Ectodermal cell (in vitro differentiated cells): ENCODE results near the gene KARS1.
"Not testable (repeated sequence)": the region's sequence is repeated elsewhere in the genome, so short reads cannot be mapped to it uniquely, and the experiment has no call there.

ENCODE experiments used
- H3K27ac ChIP-seq: 2 replicates; pipeline ENCODE4 v1.7.0; 2013; ENCODE audit warnings: mild to moderate bottlenecking, low read depth, low read length; ENCODE audit not compliant: insufficient read depth, poor library complexity, severe bottlenecking
- H3K27me3 ChIP-seq: 2 replicates; pipeline ENCODE4 v1.7.0; 2013; ENCODE audit warnings: mild to moderate bottlenecking, low read length; ENCODE audit not compliant: insufficient read depth, control insufficient read depth, poor library complexity, severe bottlenecking
- H3K36me3 ChIP-seq: one replicate; pipeline ENCODE4 v1.7.0; 2013; ENCODE audit warnings: low read length; ENCODE audit not compliant: control insufficient read depth, insufficient read depth
- H3K4me1 ChIP-seq: one replicate; pipeline ENCODE4 v1.7.0; 2013; ENCODE audit warnings: low read length; ENCODE audit not compliant: control insufficient read depth, insufficient read depth
- H3K4me3 ChIP-seq: 2 replicates; pipeline ENCODE4 v1.7.0; 2013; ENCODE audit warnings: low read depth, low read length, control low read depth; ENCODE audit not compliant: insufficient read depth
- H3K9me3 ChIP-seq: 2 replicates; pipeline ENCODE4 v1.7.0; 2013; ENCODE audit warnings: mild to moderate bottlenecking, low read length, moderate library complexity; ENCODE audit not compliant: control insufficient read depth
- WGBS, 2 experiments: methylation state at CpG; one replicate each; pipeline ENCODE4 v1.1.7; 2013; ENCODE audit warnings: missing lambda C conversion rate in 2 of 2; 5-methylcytosine and 5-hydroxymethylcytosine counted together

The KARS1 gene

DNA sequence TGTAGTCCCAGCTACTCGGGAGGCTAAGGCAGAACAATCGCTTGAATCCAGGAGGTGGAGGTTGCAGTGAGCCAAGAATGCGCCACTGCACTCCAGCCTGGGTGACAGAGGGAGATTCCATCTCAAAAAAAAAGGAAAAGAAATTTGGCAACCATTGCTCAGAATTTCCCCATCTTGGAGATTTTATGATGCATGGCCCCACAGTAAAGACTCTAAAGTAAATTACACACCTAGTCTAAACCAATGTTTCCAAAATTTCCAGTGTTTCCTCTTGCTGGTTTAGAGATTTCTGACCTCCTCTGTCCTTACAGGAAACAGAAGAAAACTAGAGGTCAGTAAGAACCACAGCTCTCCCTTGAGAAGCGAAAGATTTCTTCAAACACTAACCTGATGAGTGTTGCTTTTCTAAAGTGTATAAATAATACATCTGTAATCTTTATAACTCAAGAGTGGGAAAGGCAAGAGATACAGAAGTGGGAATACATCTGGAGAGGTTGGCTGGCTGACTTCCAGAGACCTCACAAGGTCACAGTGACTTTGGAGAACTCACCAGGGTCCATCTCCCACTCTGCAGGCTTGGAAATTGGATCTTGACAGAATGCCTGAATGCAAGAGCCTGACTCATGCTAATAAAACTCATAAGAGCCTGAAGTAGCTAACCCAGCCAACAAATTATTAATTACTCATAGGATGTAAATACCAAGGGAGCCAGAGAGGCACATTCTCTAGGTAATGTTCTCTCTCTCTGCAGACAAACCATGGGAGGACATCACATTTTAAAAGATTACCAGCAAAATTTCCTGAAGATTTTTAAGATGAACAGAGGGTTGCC, 33.2 kb downstream of the KARS1 start:
- Histone ChIP-seq H3K27me3 (no peaks in the 10 kb centered on the region), H3K4me1 (no peaks in the 10 kb centered on the region), H3K36me3 (peaks cover 52% of the 10 kb centered on the region), H3K27ac (no peak overlapping the region), H3K4me3 (no peak overlapping the region), H3K9me3 (no peaks in the 10 kb centered on the region)
- WGBS, 2 experiments, result 90 to 91% methylated on average over 3 of the region's 4 CpGs

DNA sequence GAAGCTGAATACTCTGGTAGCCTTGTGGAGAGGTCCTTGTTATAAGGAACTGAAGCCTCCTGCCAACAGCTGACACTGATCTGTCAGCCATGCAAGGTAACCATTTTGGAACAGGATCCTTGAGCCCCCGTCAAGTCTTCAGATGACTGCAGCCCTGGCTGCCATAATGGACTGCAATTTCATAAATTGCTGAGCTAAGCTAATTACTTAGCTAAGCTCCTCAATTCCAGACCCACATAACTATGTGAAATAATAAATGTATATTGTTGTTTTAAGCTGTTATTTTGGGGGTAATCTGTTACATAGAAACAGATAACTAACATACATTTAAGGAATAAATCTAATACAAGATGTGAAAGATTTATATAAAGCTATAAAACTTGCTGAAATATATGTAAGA, 41.0 kb downstream of the KARS1 start:
- no peaks in the 10 kb centered on the region for H3K9me3 ChIP-seq
- no peak overlapping the region for H3K27ac ChIP-seq
- H3K4me3 ChIP-seq, result no peak overlapping the region
- no peaks in the 10 kb centered on the region for H3K4me1 ChIP-seq
- H3K27me3 ChIP-seq, result no peaks in the 10 kb centered on the region
- H3K36me3 ChIP-seq, result peaks cover 49% of the 10 kb centered on the region
- 91 to 100% methylated on average over 1 of the region's 1 CpG for WGBS, 2 experiments

DNA sequence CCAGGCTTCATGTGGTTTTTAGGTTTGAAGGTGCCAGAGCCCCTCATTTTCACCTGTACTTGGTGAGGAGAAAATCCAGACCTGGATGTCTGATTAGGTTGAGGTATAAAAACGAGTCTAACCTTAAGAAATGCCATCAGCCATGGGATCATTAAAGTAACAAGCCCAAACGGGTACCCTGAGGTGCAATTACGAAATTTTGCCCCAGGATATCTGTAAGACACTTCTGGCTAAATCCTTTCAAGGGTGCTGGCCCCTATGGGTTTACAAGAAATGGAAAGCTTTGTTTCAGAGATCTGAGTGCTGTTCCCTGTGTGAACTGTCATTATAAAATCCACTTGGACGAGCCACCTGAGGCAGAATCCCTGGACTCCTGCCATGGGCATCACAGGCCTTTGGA, 44.2 kb downstream of the KARS1 start:
- WGBS, 2 experiments, result 93 to 97% methylated on average over 4 of the region's 4 CpGs
- peaks cover 42% of the 10 kb centered on the region for H3K36me3 ChIP-seq
- H3K27me3 ChIP-seq, result no peaks in the 10 kb centered on the region
- H3K4me3 ChIP-seq, result no peak overlapping the region
- H3K9me3 ChIP-seq, result no peaks in the 10 kb centered on the region
- H3K4me1 ChIP-seq, result no peaks in the 10 kb centered on the region
- H3K27ac ChIP-seq, result no peak overlapping the region

DNA sequence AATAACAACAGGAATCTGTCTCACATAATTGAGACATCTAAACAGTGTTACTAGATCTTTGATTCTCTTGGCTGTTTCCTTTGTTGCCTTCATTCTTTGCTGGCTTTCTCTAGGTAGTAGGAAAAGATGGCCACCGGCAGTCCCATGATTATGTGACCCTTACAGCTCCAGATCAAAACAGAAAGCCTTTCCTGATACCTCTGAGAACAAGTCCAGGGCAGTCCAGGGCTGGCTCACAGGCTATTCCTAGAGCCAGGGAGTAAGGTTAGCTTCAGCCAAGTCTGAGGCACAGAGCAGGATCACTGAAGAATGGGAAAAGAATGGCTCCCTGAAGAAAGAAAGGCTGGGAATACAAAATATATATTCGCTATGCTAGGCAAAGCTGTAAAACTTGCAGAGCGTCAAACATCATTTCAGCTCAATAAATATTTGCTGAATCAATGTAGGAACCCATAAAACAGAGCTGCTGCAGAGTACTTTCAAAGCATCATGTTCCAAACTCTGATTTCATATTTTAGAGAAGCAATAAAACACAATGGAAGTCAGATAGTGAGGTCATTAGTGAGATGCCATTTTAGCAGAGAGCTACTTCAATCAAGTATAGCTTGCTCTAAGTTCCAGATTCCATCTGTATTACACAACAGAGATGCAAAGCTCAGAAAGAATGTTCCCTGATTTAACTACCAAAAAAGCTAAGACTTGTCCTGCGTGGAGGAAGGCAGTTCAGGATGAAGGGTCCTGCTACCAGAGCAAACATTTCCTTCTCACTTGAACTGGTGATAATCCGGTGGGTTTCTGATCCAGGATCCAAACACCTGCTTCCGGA, 47.8 kb downstream of the KARS1 start:
- 91 to 96% methylated on average over 6 of the region's 6 CpGs for WGBS, 2 experiments
- no peak overlapping the region for H3K27ac ChIP-seq
- peaks cover 31% of the 10 kb centered on the region for H3K36me3 ChIP-seq

DNA sequence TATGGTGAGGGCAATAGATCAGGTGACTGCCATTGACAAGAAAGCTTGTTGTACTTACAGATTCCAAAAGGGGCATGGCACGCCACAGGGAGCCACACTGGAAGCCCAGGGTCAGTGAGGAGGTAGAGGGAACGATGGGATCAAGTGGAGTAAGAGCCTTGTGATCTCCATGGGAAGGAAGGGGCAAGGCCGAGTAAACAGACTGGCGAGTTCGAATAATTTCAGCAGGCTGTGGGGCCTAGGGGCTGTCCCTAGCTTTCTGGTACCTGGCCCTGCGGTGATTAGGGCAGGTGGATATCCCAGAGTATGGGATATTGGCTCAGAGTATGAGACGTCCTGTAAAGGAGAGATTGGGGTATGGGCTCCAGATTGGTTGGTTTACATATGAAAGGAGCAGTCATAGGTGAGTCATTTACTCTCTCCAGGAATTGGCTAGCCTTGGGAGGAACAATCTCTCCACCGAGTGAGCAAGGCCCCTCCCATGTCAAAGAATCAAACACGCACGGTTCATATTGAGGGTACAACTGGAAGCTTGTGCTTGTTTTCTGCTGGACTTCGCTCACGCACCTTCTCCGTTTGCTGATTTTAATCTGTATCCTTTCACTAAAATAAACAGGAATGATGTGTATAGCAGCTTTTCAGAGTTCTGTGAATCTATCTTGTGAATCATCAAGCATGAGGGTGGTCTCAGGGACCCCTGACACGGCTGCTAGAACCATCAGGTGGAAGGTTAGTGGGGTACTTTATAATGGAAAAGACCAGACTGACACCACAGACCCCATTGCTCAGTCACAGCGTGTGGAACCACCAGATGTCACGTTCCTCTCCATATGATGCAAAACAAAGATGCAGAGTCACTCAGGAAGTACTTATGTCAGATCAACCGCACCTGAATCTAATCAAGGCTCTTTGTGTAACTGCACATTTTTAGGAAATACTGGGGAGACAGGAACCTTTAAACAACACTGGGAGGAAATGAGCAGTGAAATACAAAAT, 53.3 kb downstream of the KARS1 start:
- peaks cover 6% of the 10 kb centered on the region for H3K36me3 ChIP-seq
- no peak overlapping the region for H3K4me3 ChIP-seq
- H3K9me3 ChIP-seq, result no peaks in the 10 kb centered on the region
- 64 to 66% methylated on average over 16 to 17 of the region's 17 CpGs for WGBS, 2 experiments
- H3K27ac ChIP-seq, result no peak overlapping the region
- H3K4me1 ChIP-seq, result no peaks in the 10 kb centered on the region
- no peaks in the 10 kb centered on the region for H3K27me3 ChIP-seq

More for the DNA sequence above, 47.8 kb downstream of the KARS1 start:
- Histone ChIP-seq H3K4me3 (no peak overlapping the region), H3K4me1 (no peaks in the 10 kb centered on the region), H3K27me3 (no peaks in the 10 kb centered on the region), H3K9me3 (no peaks in the 10 kb centered on the region)

DNA sequence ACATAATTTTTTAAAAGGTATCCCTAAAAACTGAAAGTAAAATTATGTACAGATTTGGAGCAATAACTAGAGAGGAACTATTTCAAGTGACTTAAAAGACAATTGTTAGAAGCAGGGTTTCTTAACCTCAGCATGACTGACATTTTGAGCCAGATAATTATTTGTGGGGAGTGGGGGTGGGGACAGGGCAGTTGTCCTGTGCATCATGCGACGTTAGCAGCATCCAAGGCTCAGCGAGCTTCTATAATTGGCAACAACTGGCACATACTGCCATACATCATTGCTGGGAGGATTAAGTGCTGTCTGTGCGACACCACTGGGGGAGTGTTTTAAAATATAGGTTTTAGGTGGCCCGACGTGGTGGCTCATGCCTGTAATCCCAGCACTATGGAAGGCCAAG, 54.2 kb downstream of the KARS1 start:
- no peaks in the 10 kb centered on the region for H3K27me3 ChIP-seq
- peaks cover 6% of the 10 kb centered on the region for H3K36me3 ChIP-seq
- H3K27ac ChIP-seq, result no peak overlapping the region
- no peaks in the 10 kb centered on the region for H3K9me3 ChIP-seq
- no peaks in the 10 kb centered on the region for H3K4me1 ChIP-seq
- 92 to 94% methylated on average over 6 of the region's 6 CpGs for WGBS, 2 experiments
- no peak overlapping the region for H3K4me3 ChIP-seq

DNA sequence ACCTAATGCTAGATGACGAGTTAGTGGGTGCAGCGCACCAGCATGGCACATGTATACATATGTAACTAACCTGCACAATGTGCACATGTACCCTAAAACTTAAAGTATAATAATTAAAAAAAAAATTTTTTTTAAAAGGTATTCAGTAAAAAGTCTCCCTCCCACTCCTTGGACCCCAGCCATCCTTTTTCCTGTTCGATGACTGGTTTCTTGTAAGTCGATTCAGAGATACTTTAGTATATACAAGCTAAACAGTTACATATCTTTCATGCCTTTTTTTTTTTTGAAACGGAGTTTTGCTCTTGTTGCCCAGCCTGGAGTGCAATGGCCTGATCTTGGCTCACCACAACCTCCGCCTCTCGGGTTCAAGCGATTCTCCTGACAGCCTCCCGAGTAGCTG, 55.5 kb downstream of the KARS1 start:
- H3K27me3 ChIP-seq, H3K36me3 ChIP-seq, H3K9me3 ChIP-seq, H3K27ac ChIP-seq, H3K4me1 ChIP-seq, H3K4me3 ChIP-seq: not testable (repeated sequence)
- 92 to 95% methylated on average over 7 of the region's 9 CpGs for WGBS, 2 experiments

DNA sequence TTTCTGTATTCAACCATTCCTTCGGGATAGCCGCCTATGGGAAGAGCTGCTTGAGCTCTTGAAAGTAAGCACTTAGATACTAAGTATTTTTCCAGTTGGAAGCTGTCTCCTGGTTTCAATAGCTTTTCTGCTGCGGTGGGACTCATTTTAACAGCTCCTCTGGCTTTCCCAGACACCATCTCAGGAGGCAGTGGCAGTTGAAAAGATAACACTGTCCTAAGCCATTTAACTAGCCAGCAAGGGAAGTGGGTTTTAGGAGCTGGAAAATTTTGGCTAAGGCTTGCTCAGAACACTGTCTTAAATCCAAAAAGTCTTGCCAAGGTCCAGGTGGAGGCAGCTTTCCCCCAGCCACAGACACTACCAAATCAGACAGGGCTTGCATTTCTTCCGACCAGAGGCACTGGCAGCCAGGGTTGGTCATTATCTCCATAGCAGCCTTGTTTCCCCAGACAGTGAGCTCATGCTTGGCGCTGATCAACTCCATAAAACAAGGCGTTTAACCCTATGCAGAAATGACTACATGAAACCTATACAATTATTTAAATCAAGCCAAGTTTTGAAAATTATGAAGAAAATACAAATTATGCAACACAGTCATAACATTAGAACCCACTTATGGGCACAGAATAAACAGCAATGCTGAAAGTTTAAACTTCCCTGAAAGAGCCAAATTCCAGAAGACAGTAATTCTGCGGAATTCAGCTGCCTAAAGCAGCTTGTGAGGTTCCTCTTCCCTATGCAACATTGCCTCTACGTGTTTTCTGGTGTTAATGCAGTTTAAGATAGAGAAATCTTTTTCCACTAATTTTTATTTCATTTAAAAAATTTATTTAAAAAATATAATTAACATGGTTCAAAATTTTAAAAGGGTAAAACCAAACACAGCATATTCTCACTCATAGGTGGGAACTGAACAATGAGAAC, 56.3 kb downstream of the KARS1 start:
- Histone ChIP-seq H3K27ac (no peak overlapping the region), H3K36me3 (no peaks in the 10 kb centered on the region), H3K4me3 (no peak overlapping the region), H3K27me3 (no peaks in the 10 kb centered on the region), H3K4me1 (no peaks in the 10 kb centered on the region), H3K9me3 (no peaks in the 10 kb centered on the region)
- WGBS, 2 experiments, result 83 to 84% methylated on average over 7 to 8 of the region's 8 CpGs

DNA sequence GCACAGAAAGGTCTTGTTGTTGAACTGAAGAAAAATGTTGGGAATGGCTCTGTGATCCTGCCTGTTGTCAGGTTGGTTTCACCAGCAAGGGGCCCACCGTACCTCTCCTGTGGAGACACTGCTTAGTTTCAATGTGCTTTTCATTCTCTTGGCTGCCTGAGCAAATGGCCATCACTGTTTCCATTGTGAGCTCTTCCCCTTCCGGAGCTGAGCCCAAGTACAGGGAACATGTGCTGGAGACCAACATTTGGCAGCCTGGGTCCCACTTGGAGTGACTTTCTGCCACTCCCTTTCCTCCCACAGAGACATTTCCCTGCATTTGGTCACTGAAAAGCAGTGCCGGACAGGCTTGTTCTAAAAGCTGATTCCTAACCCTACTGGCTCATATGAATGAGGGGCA, 58.2 kb downstream of the KARS1 start:
- H3K27ac ChIP-seq, result no peak overlapping the region

More for the DNA sequence above, 58.2 kb downstream of the KARS1 start:
- Histone ChIP-seq H3K4me1 (no peaks in the 10 kb centered on the region), H3K9me3 (no peaks in the 10 kb centered on the region), H3K4me3 (no peak overlapping the region), H3K27me3 (no peaks in the 10 kb centered on the region), H3K36me3 (no peaks in the 10 kb centered on the region)
- WGBS, 2 experiments, result 68 to 78% methylated on average over 3 of the region's 3 CpGs
